ENCODE results near the gene MARK1. TPM values are rescaled to one million over a fixed set of nuclear protein-coding genes. Genes with fewer than 3 reads are reported as not detected.
A peak's percentile ranks its signal among the peaks of the same experiment; 100 is the strongest.
"Not testable (repeated sequence)": the region's sequence is repeated elsewhere in the genome, so short reads cannot be mapped to it uniquely, and the experiment has no call there.

Gene MARK1
- total and polyA plus RNA-seq, 2 donors: 7.8 to 21.4 TPM

- WGBS: 74% methylated on average over 2 of the region's 2 CpGs
- H3K36me3 ChIP-seq (ENCODE audit: insufficient read depth): no peaks in the 10 kb centered on the region
- no peak for DNase-seq (ENCODE audit: extremely low spot score)
- H3K4me3 ChIP-seq (ENCODE audit: low read depth, low read length): no peak overlapping the region
- H3K27ac ChIP-seq (ENCODE audit: low read depth): no peak overlapping the region
- H3K4me1 ChIP-seq (ENCODE audit: insufficient read depth): no peaks in the 10 kb centered on the region
These were observed 149.3 kb downstream of the MARK1 start for GRCh38 chr1:220677251-220677650.

DNA sequence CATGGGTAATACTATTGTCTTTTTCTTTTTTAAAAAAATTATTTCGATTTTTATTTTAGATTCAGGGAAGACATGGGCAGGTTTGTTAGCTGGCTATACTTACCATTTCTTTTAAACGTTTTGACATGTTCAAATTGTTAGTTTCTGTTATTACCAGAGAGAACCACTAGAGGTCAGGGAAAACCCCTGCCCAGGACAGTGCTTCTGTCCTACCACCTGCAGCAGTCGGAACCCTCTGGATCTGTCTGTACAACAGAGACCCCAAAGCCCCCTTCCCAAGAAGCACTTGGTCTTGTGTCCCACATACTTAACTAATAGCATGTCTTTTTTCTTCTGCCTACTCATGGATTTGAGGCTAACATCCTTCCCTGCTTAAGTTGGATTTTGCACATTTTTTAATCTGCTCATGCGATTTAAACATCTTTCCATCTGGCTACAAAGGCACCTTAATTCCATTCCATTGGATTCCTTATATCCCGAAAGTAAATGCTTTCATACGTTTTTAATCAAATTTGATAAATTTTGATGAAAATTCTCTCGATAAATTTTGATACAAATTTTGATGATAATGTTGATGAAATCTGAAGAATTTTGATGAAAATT lies 152.2 kb downstream of the MARK1 start:
- WGBS: 30% methylated on average over 7 of the region's 7 CpGs
- DNase-seq (ENCODE audit: extremely low spot score): no peak

GRCh38 chr1:220681220-220681880 lies 153.4 kb downstream of the MARK1 start:
- Histone ChIP-seq H3K4me3 (ENCODE audit: low read depth, low read length) (no peak overlapping the region), H3K36me3 (ENCODE audit: insufficient read depth) (no peaks in the 10 kb centered on the region), H3K4me1 (ENCODE audit: insufficient read depth) (no peaks in the 10 kb centered on the region), H3K27ac (ENCODE audit: low read depth) (no peak overlapping the region)
- DNase-seq (ENCODE audit: extremely low spot score): no peak
- 62% methylated on average over 10 of the region's 10 CpGs for WGBS

More for the DNA sequence above, 152.2 kb downstream of the MARK1 start:
- no peak overlapping the region for H3K27ac ChIP-seq (ENCODE audit: low read depth)
- no peaks in the 10 kb centered on the region for H3K36me3 ChIP-seq (ENCODE audit: insufficient read depth)
- H3K4me1 ChIP-seq (ENCODE audit: insufficient read depth): no peaks in the 10 kb centered on the region
- H3K4me3 ChIP-seq (ENCODE audit: low read depth, low read length): no peak overlapping the region

GRCh38 chr1:220682901-220683576 lies 155.1 kb downstream of the MARK1 start:
- Histone ChIP-seq H3K4me1 (ENCODE audit: insufficient read depth) (no peaks in the 10 kb centered on the region), H3K27ac (ENCODE audit: low read depth) (no peak overlapping the region), H3K36me3 (ENCODE audit: insufficient read depth) (no peaks in the 10 kb centered on the region), H3K4me3 (ENCODE audit: low read depth, low read length) (no peak overlapping the region)
- WGBS: 86% methylated on average over 17 of the region's 17 CpGs
- DNase-seq (ENCODE audit: extremely low spot score): no peak

DNA sequence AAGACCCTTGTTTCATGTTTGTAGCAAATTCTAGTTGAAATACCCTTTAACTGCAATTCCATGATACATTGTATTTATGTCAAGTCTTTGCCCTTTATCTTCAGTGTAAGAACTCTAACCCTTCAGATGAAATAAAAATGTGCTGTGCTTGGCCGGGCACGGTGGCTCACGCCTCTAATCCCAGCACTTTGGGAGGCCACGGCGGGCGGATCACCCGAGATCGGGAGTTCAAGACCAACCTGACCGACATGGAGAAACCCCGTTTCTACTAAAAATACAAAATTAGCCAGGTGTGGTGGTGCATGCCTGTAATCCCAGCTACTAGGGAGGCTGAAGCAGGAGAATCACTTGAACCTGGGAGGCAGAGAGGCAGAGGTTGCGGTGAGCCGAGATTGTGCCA lies 155.8 kb downstream of the MARK1 start:
- not testable (repeated sequence) for H3K27ac ChIP-seq (ENCODE audit: low read depth); DNase-seq (ENCODE audit: extremely low spot score); H3K4me3 ChIP-seq (ENCODE audit: low read depth, low read length); H3K4me1 ChIP-seq (ENCODE audit: insufficient read depth); H3K36me3 ChIP-seq (ENCODE audit: insufficient read depth)
- WGBS: 95% methylated on average over 12 of the region's 12 CpGs

- DNase-seq (ENCODE audit: extremely low spot score): no peak
- Histone ChIP-seq H3K4me1 (ENCODE audit: insufficient read depth) (no peaks in the 10 kb centered on the region), H3K27ac (ENCODE audit: low read depth) (no peak overlapping the region), H3K4me3 (ENCODE audit: low read depth, low read length) (no peak overlapping the region), H3K36me3 (ENCODE audit: insufficient read depth) (no peaks in the 10 kb centered on the region)
- 45% methylated on average over 4 of the region's 4 CpGs for WGBS
These were observed 157.0 kb downstream of the MARK1 start for GRCh38 chr1:220684890-220685289.

DNA sequence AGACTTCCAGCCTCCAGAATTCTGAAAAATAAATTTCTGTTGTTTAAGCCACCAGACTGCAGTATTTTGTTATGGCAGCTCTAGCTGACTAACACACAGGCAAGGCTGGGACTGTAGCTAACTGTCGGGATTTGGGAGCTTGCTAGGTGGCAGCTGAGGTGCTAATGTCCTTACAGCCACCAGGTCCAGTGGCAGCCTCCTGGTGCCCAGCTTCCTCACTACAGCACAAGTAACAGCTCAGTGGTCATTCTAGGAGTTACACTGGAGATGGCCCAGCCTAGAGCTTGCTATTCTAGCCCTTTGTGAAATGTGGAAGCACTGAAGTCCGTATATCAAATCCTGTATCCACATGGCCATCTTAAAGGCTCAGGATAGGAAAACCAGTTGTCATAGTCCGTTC lies 157.9 kb downstream of the MARK1 start:
- H3K36me3 ChIP-seq (ENCODE audit: insufficient read depth): no peaks in the 10 kb centered on the region
- WGBS: 91% methylated on average over 3 of the region's 3 CpGs

GRCh38 chr1:220687809-220688208 lies 159.9 kb downstream of the MARK1 start:
- Histone ChIP-seq H3K36me3 (ENCODE audit: insufficient read depth) (no peaks in the 10 kb centered on the region), H3K4me3 (ENCODE audit: low read depth, low read length) (no peak overlapping the region), H3K4me1 (ENCODE audit: insufficient read depth) (no peaks in the 10 kb centered on the region), H3K27ac (ENCODE audit: low read depth) (no peak overlapping the region)
- no peak for DNase-seq (ENCODE audit: extremely low spot score)
- 85% methylated on average over 5 of the region's 5 CpGs for WGBS

More for the DNA sequence above, 157.9 kb downstream of the MARK1 start:
- no peak overlapping the region for H3K27ac ChIP-seq (ENCODE audit: low read depth)
- H3K4me3 ChIP-seq (ENCODE audit: low read depth, low read length): no peak overlapping the region
- no peak for DNase-seq (ENCODE audit: extremely low spot score)
- no peaks in the 10 kb centered on the region for H3K4me1 ChIP-seq (ENCODE audit: insufficient read depth)

- H3K27ac ChIP-seq (ENCODE audit: low read depth): no peak overlapping the region
- no peaks in the 10 kb centered on the region for H3K4me1 ChIP-seq (ENCODE audit: insufficient read depth)
- H3K36me3 ChIP-seq (ENCODE audit: insufficient read depth): no peaks in the 10 kb centered on the region
- 30% methylated on average over 14 of the region's 14 CpGs for WGBS
- no peak for DNase-seq (ENCODE audit: extremely low spot score)
- peak overlapping the region; percentile 54 for H3K4me3 ChIP-seq (ENCODE audit: low read depth, low read length)
These were observed 161.7 kb downstream of the MARK1 start for GRCh38 chr1:220689666-220690065.

DNA sequence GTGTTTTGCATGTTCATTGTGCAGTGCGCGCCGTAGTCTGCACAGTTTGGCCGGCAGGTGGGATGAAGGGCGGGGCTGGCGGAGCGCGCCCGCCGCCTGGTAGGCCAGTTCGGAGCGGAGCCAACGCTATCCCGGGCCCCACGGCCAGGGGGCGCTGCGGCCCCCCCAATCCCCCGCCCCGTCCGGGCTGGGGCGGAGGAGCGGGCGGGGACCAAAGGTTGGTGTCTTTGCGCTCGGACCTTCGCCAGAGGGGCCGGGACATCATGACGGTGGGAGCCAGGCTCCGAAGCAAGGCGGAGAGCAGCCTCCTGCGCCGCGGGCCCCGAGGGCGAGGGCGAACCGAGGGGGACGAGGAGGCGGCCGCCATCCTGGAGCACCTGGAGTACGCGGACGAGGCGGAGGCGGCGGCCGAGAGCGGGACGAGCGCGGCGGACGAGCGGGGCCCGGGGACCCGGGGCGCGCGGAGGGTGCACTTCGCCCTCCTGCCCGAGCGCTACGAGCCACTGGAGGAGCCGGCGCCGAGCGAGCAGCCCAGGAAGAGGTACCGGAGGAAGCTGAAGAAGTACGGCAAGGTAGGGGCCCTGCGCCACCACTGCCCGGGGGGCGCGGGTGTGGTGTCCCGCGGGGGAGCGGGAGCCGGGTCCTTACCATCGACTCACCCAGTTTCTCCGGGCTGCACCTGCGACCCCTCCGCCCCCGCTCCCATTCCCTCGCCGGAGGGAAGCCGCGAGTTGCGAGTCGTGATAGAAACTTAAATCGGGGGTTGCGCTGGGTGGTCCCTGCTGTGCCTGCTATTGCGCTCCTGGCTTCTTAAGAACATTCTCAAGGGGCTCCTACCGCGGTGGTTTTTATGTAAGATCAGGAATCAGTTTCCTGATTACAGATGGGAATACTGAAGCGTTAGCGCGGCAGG lies 162.5 kb downstream of the MARK1 start, which contains the start of gene C1orf115:
TSS of gene C1orf115 (plus strand) at position 224 of the 913 bp plus-strand sequence. CDS start at position 264, 40 bp downstream.
- H3K36me3 ChIP-seq (ENCODE audit: insufficient read depth): no peaks in the 10 kb centered on the region
- peak within 1 kb of the TSS; percentile 54 for H3K4me3 ChIP-seq (ENCODE audit: low read depth, low read length)
- WGBS: 3% methylated on average over 96 of the region's 96 CpGs
- H3K4me1 ChIP-seq (ENCODE audit: insufficient read depth): no peaks in the 10 kb centered on the region
- H3K27ac ChIP-seq (ENCODE audit: low read depth): no peak within 1 kb of the TSS
- no peak for DNase-seq (ENCODE audit: extremely low spot score)

GRCh38 chr1:220691053-220691684 lies 163.2 kb downstream of the MARK1 start:
- WGBS: 57% methylated on average over 14 of the region's 14 CpGs
- no peak overlapping the region for H3K27ac ChIP-seq (ENCODE audit: low read depth)
- H3K4me3 ChIP-seq (ENCODE audit: low read depth, low read length): peak overlapping the region; percentile 54
- no peaks in the 10 kb centered on the region for H3K4me1 ChIP-seq (ENCODE audit: insufficient read depth)
- no peak for DNase-seq (ENCODE audit: extremely low spot score)
- no peaks in the 10 kb centered on the region for H3K36me3 ChIP-seq (ENCODE audit: insufficient read depth)

- H3K4me1 ChIP-seq (ENCODE audit: insufficient read depth): no peaks in the 10 kb centered on the region
- no peaks in the 10 kb centered on the region for H3K36me3 ChIP-seq (ENCODE audit: insufficient read depth)
- WGBS: 87% methylated on average over 8 of the region's 8 CpGs
- H3K27ac ChIP-seq (ENCODE audit: low read depth): no peak overlapping the region
- H3K4me3 ChIP-seq (ENCODE audit: low read depth, low read length): no peak overlapping the region
- no peak for DNase-seq (ENCODE audit: extremely low spot score)
These were observed 164.7 kb downstream of the MARK1 start for GRCh38 chr1:220692436-220693228.

Data from urinary bladder (tissue), 4 donors.